Measurements from ENCODE around the gene RAPGEFL1. TPM values are rescaled to one million over a fixed set of nuclear protein-coding genes. Genes with fewer than 3 reads are reported as not detected.
A peak's percentile ranks its signal among the peaks of the same experiment; 100 is the strongest.

RAPGEFL1 gene
- total RNA-seq, 4 donors from 2014 or later, result 4.8 to 30.0 (median 6.9) TPM

DNA sequence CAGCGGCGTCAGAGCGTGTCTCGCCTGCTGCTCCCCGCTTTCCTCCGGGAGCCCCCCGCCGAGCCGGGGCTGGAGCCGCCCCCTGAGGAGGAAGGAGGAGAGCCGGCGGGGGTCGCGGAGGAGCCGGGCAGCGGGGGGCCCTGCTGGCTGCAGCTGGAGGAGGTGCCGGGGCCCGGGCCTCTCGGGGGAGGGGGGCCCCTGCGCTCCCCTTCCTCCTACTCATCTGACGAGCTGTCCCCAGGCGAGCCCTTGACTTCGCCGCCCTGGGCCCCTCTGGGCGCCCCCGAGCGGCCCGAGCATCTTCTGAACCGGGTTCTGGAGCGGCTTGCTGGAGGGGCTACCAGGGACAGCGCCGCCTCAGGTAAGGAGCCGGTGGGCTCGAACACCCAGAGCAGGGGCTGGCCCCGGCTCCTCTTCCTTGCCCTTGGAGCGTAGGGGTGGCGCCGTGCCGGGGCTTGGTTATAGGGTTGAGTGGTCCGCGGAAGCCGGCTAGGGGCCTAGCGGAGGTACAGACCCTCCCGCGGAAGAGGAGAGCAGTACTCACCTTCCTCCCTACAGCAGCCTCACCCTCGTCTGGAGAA, 841 bp downstream of the RAPGEFL1 start:
- Histone ChIP-seq H3K4me3 (peak overlapping the region; percentile 27 to 63 (median 46)), H3K36me3 (peaks cover 0 to 52% (median 0%) of the 10 kb centered on the region in 3 donors), H3K27me3 (no peaks in the 10 kb centered on the region), H3K4me1 (peaks cover 0 to 39% (median 13%) of the 10 kb centered on the region in 4 donors), H3K9me3 (no peaks in the 10 kb centered on the region), H3K27ac (peak overlapping the region in 3 of 4 donors; percentile 19 to 85 (median 65))
- WGBS, 2 donors, result 45 to 48% methylated on average over 38 to 40 of the region's 46 CpGs
- DNase-seq (ENCODE audit: low spot score in 2 of 2), result no peak
- TF ChIP-seq, protein P1, sequence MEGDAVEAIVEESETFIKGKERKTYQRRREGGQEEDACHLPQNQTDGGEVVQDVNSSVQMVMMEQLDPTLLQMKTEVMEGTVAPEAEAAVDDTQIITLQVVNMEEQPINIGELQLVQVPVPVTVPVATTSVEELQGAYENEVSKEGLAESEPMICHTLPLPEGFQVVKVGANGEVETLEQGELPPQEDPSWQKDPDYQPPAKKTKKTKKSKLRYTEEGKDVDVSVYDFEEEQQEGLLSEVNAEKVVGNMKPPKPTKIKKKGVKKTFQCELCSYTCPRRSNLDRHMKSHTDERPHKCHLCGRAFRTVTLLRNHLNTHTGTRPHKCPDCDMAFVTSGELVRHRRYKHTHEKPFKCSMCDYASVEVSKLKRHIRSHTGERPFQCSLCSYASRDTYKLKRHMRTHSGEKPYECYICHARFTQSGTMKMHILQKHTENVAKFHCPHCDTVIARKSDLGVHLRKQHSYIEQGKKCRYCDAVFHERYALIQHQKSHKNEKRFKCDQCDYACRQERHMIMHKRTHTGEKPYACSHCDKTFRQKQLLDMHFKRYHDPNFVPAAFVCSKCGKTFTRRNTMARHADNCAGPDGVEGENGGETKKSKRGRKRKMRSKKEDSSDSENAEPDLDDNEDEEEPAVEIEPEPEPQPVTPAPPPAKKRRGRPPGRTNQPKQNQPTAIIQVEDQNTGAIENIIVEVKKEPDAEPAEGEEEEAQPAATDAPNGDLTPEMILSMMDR (IDR thresholded peaks at IDR 0.05), result no peak
- TF ChIP-seq POLR2A (IDR thresholded peaks at IDR 0.05), result no peak

DNA sequence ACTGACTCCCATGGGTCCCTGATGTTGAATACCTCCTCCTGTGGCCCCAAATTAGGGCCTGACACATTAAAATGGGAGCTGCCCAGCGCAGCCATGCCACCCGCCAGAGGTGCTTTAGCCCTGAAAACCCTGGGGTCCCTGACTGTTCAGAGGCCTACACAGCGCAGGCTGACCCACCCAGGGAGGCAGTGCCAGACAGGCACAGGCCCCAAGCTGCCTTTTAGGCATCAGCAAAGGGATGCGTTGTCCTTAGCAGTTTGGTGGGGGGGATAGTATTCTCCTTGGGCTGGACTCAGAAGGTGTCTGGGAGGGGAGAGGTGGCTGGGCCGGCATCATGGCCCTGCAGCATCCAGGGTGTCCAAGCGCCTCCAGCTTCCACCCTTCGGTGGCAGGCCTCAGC, 1.4 kb downstream of the RAPGEFL1 start:
- TF ChIP-seq EP300 (IDR thresholded peaks at IDR 0.05) (no peak), POLR2A (IDR thresholded peaks at IDR 0.05) (no peak)
- TF ChIP-seq, protein P1 (IDR thresholded peaks at IDR 0.05), result no peak
- Histone ChIP-seq H3K4me3 (peak overlapping the region in 1 of 4 donors; percentile 49), H3K4me1 (peaks cover 0 to 39% (median 13%) of the 10 kb centered on the region in 4 donors), H3K36me3 (peaks cover 0 to 47% (median 0%) of the 10 kb centered on the region in 3 donors), H3K27me3 (no peaks in the 10 kb centered on the region), H3K27ac (peak overlapping the region in 1 of 4 donors; percentile 85), H3K9me3 (no peaks in the 10 kb centered on the region)
- 95 to 100% methylated on average over 7 of the region's 7 CpGs for WGBS, 2 donors
- no peak for DNase-seq (ENCODE audit: low spot score in 2 of 2)

DNA sequence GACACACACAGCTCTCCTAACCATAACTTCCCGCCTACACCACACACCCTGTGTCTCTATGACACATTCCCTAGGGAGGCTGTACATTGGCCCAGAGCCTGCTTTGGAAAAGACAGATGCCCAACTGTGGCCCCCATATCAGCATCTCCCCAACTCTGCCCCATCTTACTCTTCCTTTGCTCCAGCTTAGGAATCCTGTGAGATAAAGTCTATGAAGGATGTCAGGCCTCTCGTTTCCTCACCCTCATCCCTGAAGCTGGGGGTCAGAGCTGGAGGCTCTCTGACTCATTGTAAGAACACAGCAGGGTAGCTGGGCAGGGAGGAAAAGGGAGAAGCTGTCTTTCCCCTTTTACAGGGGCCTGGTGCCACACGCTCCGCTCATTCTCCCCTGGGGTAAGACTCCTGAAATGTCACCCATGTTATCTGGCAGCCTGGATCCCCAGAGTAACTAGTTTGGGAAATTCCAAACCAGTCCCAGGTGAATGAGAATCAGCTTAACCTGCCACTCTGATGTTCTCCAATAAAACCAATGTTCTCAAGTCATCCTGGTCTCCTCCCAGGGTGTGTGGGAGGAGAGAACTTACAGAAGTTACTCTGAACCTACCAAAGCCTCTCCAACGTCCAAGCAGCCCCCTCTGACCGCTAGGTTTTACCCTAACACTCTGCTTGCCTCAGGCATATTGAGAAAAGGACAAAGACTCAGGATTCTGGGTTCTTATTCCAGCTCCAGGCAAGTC, 2.8 kb downstream of the RAPGEFL1 start:
- Histone ChIP-seq H3K36me3 (peaks cover 0 to 33% (median 0%) of the 10 kb centered on the region in 3 donors), H3K27ac (peak overlapping the region in 3 of 4 donors; percentile 27 to 60 (median 43)), H3K9me3 (no peaks in the 10 kb centered on the region), H3K4me3 (no peak overlapping the region), H3K27me3 (no peaks in the 10 kb centered on the region), H3K4me1 (peaks cover 0 to 41% (median 13%) of the 10 kb centered on the region in 4 donors)
- 68 to 71% methylated on average over 6 of the region's 6 CpGs for WGBS, 2 donors
- no peak for TF ChIP-seq POLR2A (IDR thresholded peaks at IDR 0.05)
- no peak for TF ChIP-seq EP300 (IDR thresholded peaks at IDR 0.05)
- TF ChIP-seq, protein P1 (IDR thresholded peaks at IDR 0.05), result no peak
- DNase-seq (ENCODE audit: low spot score in 2 of 2), result no peak

DNA sequence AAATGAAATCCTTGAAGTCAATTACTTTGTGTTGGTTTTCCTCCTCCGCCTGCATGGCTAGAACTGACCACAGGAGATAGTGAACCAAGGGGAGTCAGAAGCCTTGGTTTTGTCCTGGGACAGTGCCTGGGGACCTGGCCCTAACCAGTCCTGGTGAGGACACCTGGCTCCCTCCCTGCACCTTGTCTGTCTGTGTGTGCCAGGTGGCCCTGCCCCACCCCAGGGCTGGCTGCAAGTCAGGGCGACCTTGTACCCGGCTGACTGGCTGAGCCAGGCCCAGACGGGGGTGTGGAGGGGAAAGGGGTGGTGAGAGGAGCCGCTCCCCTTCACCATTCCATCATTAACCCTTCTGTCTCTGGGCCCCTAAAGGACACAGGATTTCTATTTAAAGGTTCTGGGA, 3.4 kb downstream of the RAPGEFL1 start:
- no peak overlapping the region for H3K4me3 ChIP-seq
- 34 to 35% methylated on average over 5 of the region's 5 CpGs for WGBS, 2 donors
- peaks cover 0 to 27% (median 0%) of the 10 kb centered on the region in 3 donors for H3K36me3 ChIP-seq
- peak overlapping the region in 2 of 4 donors; percentile 27 to 43 for H3K27ac ChIP-seq
- H3K27me3 ChIP-seq, result no peaks in the 10 kb centered on the region
- H3K9me3 ChIP-seq, result no peaks in the 10 kb centered on the region
- peaks cover 0 to 44% (median 13%) of the 10 kb centered on the region in 4 donors for H3K4me1 ChIP-seq
- TF ChIP-seq POLR2A (IDR thresholded peaks at IDR 0.05) (no peak), EP300 (IDR thresholded peaks at IDR 0.05) (no peak)
- TF ChIP-seq, protein P1 (IDR thresholded peaks at IDR 0.05), result no peak
- no peak for DNase-seq (ENCODE audit: low spot score in 2 of 2)

DNA sequence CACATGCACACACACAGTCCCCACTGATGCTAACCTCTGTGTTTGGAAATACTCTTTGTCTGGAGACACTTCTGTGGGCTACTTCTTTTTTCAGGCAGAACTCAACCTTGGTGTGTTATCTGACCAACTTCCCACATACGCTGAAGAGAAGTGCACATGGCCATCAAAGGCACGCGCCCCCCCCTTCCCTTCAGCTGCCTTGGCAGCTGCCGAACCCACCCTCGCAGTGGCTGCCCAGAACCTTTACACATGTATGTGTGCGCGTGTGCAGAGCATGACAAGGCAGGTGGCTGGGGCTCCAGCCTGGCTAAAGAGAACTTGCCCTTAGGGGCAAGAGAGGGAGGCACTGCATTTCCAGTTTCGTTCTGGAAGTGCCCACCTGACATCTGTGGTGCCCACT, 3.9 kb downstream of the RAPGEFL1 start:
- H3K27me3 ChIP-seq, result no peaks in the 10 kb centered on the region
- 76% methylated on average over 8 of the region's 8 CpGs for WGBS, 2 donors
- peak overlapping the region in 1 of 4 donors; percentile 50 for H3K27ac ChIP-seq
- DNase-seq (ENCODE audit: low spot score in 2 of 2), result no peak
- H3K9me3 ChIP-seq, result no peaks in the 10 kb centered on the region
- peaks cover 0 to 44% (median 13%) of the 10 kb centered on the region in 4 donors for H3K4me1 ChIP-seq
- TF ChIP-seq POLR2A (IDR thresholded peaks at IDR 0.05) (no peak), EP300 (IDR thresholded peaks at IDR 0.05) (no peak)
- TF ChIP-seq, protein P1 (IDR thresholded peaks at IDR 0.05), result no peak
- H3K36me3 ChIP-seq, result peaks cover 0 to 21% (median 0%) of the 10 kb centered on the region in 3 donors
- H3K4me3 ChIP-seq, result no peak overlapping the region
